Superior temporal gyrus (tissue), 1 donor: ENCODE results near the gene FILIP1L.

ENCODE experiments used
- DNase-seq: peaks from one replicate; pipeline ENCODE4 v3.0.0-alpha.2; 2016; ENCODE audit errors: extremely low spot score

Gene FILIP1L

DNA sequence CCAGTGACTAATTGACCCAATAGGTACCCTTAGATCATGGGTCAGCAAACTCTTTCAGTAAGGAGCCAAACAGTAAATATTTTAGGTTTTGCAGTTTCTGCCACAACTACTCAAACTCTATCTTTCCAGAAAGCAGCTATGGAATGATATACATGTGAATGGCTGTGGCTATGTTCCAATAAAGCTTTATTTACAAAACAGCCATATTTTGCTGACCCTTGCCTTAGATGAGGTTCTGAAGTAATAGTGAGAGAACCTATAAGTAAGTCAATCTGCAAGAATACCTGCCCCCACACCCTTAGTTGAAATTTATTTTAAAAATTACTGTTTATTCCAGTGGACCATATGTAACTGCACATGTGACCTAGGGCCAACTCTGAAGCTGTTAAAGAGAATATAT is 162.6 kb downstream of the FILIP1L start:
- DNase-seq, result no peak

DNA sequence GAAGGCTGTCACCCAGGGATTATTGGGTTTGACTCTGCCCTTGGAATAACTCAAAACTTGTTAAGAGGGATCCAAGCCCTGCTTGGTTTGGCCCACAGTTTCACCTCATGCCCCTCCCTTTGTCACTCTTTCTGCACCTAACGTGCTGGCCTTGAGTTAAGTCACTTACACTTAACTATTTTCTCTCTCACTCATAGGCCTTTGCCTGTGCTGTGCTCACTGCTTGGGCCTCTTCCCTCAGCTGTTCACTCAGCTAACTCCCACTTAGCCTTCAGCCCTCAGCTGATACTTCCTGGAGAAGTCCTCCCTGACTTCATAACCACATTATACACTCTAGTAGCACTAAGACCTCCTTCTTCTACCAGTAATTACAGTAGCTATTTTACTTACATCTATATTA is 163.4 kb downstream of the FILIP1L start:
- DNase-seq, result no peak

DNA sequence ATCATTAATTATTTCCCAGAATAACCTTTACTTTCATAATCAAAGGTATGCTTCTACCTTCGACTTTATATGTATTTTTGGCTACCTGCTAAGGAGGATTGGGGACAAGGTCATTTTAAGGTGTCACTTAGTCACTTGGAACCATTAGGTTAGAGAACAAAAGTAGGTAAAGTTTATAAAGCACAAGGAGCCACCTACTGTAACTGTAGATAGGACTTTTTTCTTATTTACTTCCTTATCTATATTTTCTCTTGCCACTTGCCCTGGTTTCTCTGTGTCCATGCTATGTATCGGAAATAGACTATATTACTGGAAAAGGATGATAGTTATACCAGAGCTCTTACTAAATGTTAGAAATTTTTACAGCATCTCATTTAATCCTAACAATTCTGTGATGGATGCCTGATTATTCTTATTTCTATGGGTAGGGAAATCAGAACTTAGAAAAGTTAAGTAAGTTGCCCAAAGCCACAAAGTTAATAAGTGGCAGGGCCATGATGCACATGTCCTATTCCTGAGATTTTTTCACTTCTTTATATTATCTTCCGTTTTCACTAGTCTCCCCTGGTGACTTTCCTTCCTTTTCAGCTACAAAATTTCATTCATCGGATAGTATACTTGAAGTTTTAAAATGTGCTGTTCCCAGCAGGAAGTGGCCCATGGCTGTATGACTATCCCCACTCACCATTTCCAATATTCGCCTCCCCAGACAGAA is 164.2 kb downstream of the FILIP1L start:
- DNase-seq, result no peak

DNA sequence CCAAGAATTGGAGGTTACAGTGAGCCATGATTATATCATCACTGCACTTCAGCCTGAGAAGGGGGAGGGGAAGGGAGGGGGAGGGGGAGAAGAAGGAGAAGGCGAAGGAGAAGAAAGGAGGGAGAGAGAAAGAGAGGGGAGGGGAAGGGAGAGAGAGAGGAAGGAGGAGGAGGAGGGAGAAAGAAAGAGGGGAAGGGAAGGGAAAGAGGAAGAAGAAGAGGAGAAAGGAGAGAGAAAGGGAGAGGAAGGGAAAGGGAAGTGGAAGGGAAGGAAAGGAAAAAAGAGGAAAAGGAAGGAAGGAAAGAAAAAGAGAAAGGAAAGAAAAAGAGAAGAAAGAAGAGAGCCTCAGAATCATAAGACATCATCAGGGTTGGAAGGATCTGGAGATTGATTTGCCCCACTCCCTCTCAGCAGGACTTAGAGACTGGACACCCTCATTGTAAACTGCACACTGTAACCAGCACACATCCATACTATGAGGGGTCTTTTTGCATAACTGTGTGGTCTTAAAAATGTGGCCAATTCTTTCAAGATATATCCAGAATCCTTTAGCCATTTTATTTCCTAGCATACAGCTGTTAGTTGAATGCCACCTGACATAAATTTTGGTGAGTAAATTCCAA is 165.7 kb downstream of the FILIP1L start:
- DNase-seq, result no peak

DNA sequence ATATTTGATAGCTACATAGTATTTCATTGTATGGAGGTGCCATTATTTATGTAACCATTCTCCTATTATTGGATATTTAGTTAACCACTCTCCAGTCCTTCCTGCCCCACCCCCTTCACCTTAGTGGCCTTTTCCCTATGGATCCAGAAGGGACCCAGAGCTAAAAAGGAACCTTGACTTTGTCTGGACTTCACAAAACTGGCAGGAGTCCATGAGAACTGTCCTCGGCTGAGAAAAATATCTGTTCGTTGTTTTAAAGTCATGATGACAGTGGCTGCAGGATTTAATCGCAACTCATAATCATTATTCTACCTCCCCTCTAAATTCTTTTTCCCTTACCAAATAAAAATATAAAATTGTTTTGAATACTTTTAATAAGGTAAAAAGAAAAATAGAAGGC is 166.9 kb downstream of the FILIP1L start:
- DNase-seq, result no peak

DNA sequence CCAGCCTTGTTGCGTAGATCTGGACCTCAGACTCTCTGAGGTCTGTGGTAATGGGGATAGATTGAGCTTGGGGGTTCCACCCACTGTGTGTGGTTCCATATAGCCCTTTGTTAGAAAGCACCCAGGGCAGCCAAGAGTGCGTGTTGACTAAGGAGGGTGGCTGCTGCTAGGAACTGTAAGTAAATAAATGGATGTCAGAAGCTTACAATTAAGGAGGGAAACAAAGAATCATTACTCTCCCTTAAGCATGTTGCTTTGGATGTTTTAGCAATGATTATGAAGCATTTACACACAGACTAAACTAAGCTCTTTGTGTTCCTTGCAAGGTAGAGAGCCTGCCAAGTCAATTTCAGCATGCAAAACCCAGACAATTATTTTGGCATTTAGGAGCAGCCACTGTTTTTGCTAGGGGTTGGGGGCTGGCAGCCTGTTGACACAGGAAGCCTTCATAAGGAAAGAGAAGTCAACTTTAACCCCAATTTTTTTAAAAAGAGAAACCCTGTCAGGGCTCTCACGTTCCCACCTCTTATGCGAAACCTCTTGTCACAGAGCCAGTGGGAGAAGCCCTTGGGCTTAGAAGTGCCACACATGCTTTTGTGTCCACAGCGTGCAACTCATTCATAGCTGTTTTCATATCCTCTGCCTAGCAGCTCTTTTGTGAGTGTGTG is 168.8 kb downstream of the FILIP1L start:
- no peak for DNase-seq

DNA sequence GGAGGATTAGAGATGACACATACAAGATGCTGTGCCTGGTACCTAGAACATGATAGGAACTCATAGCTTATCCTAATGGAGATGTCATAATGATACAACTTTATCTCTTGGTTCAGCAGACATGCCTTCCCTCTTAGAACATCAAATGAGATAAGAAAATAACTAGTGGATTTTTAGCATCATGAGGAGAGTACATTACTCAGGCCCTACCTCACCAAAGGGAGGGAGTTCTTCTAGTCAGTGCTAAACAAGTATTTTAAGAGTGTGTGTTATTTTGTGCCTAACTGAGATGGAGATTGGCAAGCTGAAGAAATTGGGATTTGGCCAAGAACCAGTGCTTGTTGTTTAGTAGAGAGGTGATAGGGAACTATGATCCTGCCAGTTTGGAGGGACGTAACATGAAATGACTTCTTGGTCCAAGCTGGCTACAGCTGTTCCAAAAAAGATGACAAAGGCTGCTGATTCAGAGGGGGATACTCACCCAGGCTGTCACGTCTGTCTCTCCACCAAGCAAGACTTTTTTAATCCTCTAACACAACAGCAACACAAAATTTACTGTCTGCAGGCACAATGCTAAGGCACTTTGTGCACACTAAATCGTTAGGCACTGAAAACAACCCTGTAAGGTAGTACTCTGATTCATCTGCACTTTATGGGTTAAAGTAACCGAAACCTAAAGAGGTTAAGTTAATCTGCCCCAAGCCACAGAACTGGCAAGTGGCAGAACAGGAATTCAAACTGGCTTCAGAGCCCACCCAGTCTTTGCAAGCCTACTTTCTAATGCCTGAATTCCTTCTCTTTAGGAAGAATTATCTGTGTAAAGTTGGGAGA is 170.2 kb downstream of the FILIP1L start:
- no peak for DNase-seq

DNA sequence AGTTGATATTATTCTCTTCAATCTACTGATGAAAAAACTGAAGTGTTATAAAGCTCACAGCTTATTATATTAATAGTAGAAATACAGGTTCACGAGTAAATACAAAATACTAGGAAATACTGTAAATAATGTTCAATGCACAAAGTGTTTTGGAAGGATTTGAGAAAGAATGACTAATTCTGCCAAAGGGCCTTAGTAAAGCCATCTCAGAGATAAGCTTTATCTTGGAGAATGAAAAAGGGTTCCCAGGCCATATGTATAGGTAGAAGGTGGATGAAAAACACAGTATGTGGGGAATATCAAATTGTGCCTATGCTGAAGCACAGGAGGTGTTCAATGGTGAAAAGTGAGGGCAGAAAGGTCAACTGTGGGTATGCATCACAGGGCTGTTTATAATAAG is 173.1 kb downstream of the FILIP1L start:
- no peak for DNase-seq

DNA sequence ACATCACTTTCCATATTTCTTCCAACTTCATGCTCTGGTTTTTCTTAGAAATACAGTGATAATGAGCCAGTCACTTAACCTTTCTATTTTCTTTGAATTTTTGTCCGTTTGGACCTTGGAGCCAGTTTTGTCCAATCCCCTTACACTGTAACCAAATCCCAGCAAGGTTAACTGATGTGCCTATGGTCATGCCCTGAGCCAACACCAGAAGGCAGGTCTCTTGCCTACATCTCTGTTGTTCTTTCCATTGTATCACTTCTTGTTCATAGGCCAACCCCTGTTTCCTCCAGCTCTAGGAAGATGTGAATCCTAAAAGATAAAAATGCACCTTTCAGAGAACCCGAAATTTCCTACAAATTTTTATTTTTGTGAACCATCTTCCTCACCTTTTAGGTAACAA is 174.0 kb downstream of the FILIP1L start:
- DNase-seq, result no peak

DNA sequence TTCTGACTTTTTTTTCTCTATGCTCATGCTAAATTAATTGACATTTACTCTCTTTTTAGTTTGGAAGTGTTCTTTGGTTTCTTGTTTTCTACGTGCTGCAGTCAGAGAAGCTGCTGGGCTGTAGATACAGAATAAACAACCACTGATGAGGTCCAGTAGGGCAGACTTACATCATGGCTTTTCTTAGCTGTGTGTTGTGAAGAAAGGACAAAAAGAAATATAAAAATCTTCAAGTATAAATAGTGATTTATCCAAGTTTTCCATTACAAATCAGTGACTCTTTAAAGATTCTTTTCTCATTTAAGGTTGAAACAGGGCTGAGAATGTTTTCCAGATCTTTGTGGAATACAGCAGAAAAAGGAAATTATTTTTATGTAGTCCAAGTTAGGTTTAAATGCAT is 174.4 kb downstream of the FILIP1L start:
- no peak for DNase-seq

DNA sequence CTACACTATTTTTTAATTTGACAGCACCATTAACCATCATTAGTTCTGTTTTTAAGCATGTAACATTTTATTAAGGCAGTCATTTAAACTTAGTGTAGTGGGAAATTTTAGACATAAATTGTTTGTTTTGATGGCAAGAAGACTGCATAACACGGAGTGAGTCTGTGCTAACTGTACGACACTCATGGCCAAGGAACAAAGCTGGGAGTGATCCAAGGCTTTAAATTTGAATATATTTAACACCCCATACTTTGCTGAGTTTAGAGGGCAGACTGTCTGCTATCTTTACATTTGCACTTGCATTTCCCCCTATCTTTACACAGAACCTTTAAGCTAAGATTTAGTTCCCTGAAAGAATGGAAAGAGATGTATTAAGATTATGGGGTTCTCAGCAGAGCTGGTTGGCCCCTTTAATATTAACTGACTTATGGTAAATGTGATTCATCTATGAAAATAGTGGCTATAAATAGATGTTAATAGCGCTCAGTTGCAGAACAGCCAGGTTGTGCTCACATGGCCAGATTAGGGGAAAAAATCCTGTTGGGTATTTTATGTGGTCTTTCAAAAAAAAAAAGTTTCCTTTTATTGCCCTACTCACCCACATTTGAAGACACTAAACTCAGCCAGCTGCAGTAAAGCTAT is 175.9 kb downstream of the FILIP1L start:
- DNase-seq, result no peak

DNA sequence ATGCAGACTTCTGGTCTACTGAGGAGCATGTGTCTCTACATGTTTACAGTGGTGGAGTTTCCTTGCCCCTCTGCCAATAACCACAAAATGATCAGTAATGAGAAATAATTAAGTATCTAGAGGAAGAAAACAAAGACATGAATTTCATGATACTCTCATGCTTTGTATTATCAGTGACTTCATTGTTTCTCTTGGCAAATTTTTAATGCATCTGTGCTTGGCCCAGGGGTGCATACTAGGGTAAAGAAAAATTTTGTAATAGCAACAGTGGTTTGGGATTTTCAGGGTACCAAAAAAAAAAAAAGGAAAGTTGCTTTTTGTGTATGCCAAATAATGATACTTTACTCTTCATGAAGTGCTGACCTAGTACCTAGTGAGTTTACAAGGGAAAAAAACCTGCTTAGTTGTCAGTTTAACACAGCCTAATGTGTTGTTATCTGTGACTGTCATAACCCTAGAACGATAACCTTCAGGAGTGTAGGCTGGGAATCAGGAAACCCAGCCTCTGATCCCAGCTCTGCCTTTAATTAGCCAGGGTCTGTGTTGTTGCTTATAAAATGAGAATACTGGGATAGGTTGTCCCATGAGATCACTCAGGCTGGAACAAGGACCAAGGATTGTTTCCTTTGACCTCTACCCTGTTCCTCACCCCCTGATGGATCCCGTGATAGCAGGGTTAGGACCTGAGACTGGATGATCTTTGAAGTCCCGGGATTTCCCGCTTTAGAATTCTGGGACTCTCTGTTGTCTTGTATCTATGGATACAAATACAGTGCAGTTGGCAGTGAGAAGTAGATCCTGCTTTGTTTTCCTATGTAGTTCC is 179.1 kb downstream of the FILIP1L start:
- no peak for DNase-seq

DNA sequence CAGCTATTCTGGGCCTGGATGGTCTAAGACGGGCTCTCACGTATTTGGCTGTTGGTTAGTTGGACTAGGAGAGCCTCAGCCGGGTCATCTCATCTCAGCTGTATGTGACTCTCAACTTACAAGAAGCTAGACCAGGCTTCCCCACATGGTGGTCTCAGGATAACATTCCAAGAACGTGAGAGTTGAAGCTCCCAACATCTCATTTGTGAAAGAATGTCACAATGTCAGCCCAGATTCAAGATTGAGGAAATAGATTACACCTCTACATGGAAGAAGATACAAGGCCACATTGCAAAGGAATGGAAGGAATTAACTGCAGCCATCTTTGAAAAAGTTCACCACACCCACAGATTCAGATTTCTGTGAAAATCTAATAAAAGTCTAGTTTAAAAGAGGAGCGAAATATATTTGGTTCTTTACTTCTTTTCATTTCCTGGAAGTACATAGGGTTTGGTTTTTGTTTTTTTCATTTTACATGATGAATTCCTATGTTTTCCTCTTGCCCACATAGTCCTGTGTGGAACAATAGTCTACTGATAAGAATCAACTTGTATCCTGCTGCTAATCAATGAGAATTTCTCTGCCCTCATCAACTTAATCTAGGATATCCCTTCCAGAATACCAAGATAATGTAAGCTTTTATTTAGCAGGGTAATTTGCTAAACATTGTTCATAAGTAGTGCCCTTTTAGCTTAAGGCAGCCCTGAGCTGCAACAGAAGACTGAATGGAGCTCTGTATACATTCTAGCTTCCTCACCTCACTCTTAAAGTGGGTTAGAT is 180.1 kb downstream of the FILIP1L start:
- DNase-seq, result no peak

DNA sequence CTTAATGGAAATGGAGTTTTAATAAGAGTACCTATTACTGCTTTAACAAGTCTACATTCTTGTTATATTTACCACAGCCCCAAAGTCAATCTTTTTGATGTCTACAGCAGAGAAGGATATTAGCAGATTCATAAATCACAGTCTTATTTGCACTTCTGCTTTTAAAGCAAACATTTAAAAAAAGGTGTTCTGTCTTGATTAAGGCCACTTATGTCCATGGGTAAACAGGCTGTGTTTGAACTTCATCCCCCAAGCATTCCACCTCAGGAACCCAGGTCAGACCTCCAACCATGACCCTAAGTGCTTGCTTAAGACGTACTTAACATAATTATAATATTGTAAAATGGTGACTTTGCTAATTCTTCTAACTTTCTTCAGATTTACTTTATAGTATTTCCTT is 183.2 kb downstream of the FILIP1L start:
- DNase-seq, result no peak

DNA sequence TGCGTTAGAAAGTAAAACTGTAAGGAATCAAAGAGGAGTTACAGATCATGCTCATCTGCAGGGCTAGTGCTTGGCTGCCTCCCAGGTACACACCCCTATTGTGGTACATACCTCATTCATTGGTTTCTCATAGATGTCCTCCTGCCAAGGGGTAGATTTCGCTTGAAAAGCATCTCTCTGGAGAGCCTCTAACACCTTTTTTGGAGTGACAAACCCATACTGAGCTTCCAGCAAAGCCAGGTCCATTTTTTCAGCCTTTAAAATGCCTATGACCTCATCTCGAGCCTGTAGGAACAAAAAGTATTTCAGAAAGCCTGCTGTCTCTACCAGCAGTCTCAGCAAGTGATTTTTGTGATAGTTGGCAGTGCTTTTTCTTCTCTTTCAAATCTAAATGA is 184.6 kb downstream of the FILIP1L start:
- DNase-seq, result peak; percentile 71

DNA sequence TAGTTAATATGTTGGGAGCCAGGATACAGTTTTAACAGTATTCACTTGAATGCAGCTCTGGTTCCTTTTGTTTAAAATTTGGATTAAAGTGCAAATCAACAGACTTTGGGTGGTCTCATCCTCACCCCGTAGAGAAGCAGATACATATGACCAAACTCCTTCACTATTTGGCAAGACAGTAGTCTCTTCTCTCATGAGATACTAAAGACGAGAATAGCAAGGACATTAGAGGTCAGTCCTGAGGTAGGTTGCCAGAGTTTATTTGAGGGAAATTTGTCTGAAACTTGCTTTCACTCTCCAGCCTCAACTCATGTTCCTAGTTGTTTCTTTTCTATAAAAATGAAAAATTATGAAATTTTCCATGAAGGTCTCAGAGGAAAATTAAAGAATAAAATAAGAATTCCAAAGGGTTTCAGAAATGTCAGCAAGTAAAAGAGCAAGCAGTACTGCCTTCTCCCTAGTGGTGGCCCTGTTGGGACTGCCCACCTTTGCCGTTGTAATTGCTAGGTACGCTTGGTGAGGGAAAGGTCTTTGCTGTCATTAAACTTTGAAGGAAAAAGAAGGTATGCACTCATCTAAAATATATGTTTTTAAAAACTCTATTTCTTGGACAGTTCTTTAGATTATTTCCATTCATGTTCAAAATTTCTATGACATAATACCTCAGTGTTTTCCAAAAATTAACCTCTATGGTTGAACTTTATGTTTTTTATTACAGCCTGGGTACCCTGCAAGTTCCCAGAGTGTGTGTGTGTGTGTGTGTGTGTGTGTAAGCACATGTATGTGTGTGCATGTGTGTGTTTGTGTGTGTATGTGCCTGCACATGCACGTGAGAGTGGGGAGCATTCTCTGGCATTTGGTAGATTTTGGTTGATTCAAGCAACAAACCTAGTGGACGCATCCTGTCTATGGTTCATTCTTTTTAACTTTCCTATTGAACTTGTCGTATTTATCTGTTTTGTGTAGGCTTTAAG is 185.2 kb downstream of the FILIP1L start:
- no peak for DNase-seq

DNA sequence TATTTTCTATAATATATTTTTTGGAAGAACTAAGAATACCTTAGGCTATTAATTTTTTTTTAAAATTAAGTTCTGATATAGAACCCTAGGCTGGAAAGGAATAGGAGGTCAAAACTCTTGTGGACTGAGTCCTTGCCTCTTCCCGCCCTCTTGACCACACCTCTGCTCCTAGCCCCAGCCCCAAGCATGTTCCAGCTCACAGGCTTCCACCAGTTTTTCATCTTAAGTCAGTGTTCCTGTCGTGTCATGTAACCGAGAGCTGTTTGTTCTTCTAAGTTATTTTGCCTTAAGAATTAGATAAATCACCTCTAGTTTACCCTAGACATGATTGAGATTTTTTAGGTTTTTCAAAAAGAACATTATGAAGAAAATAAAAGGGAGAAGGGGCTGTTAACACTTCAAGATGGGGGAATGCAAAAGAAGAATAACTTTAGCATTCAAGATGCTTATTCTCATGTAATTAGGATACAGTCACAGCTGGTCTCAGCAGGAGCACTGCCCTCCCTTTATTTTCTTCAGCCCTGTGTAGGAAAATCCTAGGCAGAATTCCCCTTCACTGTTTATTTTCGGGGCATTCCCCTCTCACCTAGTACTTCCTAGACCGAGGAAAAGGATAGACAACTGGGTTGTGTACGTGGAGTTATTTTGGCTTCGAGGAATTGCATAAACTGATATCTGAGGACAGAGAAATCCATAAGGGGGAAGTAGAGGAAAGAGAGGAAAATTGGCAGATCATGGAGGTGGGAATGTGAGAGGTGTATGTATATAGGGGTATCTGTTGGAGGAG is 186.4 kb downstream of the FILIP1L start:
- no peak for DNase-seq

DNA sequence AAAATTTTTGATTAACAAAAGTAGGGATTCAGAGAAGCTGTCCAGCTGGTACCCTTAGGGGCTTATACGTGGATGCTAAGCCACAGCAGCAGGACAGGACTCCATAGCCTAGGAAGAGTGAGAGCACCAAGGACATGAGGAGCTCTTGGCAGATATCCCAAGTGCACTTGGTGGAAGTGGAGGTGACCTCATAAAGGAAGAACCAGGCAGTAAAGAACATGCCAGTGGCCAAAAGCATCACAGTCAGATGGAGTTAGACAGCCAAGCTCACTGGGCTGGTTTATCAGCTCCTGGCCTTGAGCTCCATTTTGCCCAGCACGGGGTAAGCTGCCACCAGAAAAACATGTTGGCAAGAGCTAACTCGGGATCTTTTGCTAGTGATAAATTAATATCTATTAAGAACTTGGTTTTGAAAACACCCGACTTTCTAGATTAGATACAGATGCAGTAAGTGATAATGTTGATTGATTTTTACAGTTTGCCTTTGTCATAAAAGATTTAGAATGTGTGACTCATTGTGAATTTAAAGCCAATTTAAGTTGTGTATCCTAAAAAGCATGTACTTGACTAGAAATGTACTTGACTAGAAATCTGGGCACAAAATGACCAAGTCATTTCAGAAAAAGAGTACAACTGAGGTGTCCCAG is 188.6 kb downstream of the FILIP1L start:
- DNase-seq, result no peak
